Loucy (cell line): ENCODE data around the gene GRM7.

Experiments
- H2AFZ ChIP-seq: fragments of 200-600 bp; sonication (generic); 2 replicates; pipeline ENCODE4 v1.6.0; 2016; ENCODE audit warnings: antibody characterized with exemption, mild to moderate bottlenecking, low read length, moderate library complexity
- H3F3A ChIP-seq: fragments of 200-600 bp; 2 replicates; pipeline ENCODE4 v1.6.0; 2016; ENCODE audit warnings: antibody characterized with exemption, low read depth, mild to moderate bottlenecking
- H3K27me3 ChIP-seq: fragments of 200-600 bp; sonication (generic); 2 replicates; pipeline ENCODE4 v1.6.1; 2014; ENCODE audit warnings: low read length, mild to moderate bottlenecking; ENCODE audit not compliant: insufficient read depth, poor library complexity, severe bottlenecking
- H3K36me3 ChIP-seq: fragments of 200-600 bp; sonication (generic); 2 replicates; pipeline ENCODE4 v1.6.1; 2016; ENCODE audit warnings: low read length; ENCODE audit not compliant: insufficient read depth
- H3K4me1 ChIP-seq: fragments of 200-600 bp; sonication (generic); 2 replicates; pipeline ENCODE4 v1.5.1; 2014; ENCODE audit warnings: low read length, mild to moderate bottlenecking; ENCODE audit not compliant: insufficient read depth, poor library complexity, severe bottlenecking
- H3K4me2 ChIP-seq: fragments of 200-600 bp; sonication (generic); 2 replicates; pipeline ENCODE4 v1.6.0; 2014; ENCODE audit warnings: antibody characterized with exemption, low read length, low read depth, mild to moderate bottlenecking; ENCODE audit not compliant: poor library complexity, severe bottlenecking
- H3K4me3 ChIP-seq: fragments of 200-600 bp; sonication (generic); 2 replicates; pipeline ENCODE4 v1.5.1; 2014; ENCODE audit warnings: low read length, mild to moderate bottlenecking, mixed read lengths; ENCODE audit not compliant: poor library complexity, severe bottlenecking
- H3K79me2 ChIP-seq: fragments of 200-600 bp; sonication (generic); 2 replicates; pipeline ENCODE4 v1.6.1; 2014; ENCODE audit warnings: low read length; ENCODE audit not compliant: insufficient read depth
- H3K9ac ChIP-seq: fragments of 200-600 bp; sonication (generic); 2 replicates; pipeline ENCODE4 v1.6.0; 2014; ENCODE audit warnings: mild to moderate bottlenecking, low read depth, low read length, moderate library complexity; ENCODE audit not compliant: poor library complexity, severe bottlenecking
- H3K9me2 ChIP-seq: fragments of 200-600 bp; sonication (generic); replicated peaks from 2 replicates; pipeline ENCODE4 v1.6.1; 2016; ENCODE audit warnings: low read depth, low read length, mixed read lengths
- H3K9me3 ChIP-seq: fragments of 200-600 bp; sonication (generic); 2 replicates; pipeline ENCODE4 v1.6.1; 2014; ENCODE audit warnings: mild to moderate bottlenecking, antibody characterized with exemption, low read length, low read depth; ENCODE audit not compliant: insufficient read depth
- H4K20me1 ChIP-seq: fragments of 200-600 bp; sonication (generic); 2 replicates; pipeline ENCODE4 v1.6.0; 2014; ENCODE audit warnings: antibody characterized with exemption, low read length, mild to moderate bottlenecking; ENCODE audit not compliant: insufficient read depth, poor library complexity, severe bottlenecking
- CTCF ChIP-seq: fragments of 200-600 bp; sonication (generic); conservative IDR thresholded peaks from 2 replicates; pipeline ENCODE4 v1.5.1; 2014; ENCODE audit warnings: mild to moderate bottlenecking, antibody characterized with exemption, low read length
- EZH2phosphoT487 ChIP-seq: fragments of 200-600 bp; IDR thresholded peaks from 2 replicates; pipeline ENCODE4 v1.6.1; 2018; ENCODE audit warnings: antibody characterized with exemption, mild to moderate bottlenecking, moderate library complexity, borderline replicate concordance

Gene GRM7

GRCh38 chr3:7696320-7696719 lies 835.4 kb downstream of the GRM7 start:
- TF ChIP-seq CTCF (no peak), EZH2phosphoT487 (no peak)
- Histone ChIP-seq H3K79me2 (no peaks in the 10 kb centered on the region), H2AFZ (no peak overlapping the region), H3K4me2 (no peak overlapping the region), H3K9me2 (no peaks in the 10 kb centered on the region), H3K36me3 (no peaks in the 10 kb centered on the region), H3K9me3 (no peaks in the 10 kb centered on the region), H3K4me3 (no peak overlapping the region), H3K9ac (no peak overlapping the region), H3F3A (no peaks in the 10 kb centered on the region), H3K4me1 (no peaks in the 10 kb centered on the region), H3K27me3 (no peaks in the 10 kb centered on the region), H4K20me1 (no peaks in the 10 kb centered on the region)

- no peak overlapping the region for H3K4me3 ChIP-seq
- no peaks in the 10 kb centered on the region for H3K9me3 ChIP-seq
- H3K27me3 ChIP-seq, result no peaks in the 10 kb centered on the region
- no peak overlapping the region for H3K4me2 ChIP-seq
- H3K9ac ChIP-seq, result no peak overlapping the region
- H3K9me2 ChIP-seq, result no peaks in the 10 kb centered on the region
- TF ChIP-seq CTCF (no peak), EZH2phosphoT487 (no peak)
- H3K36me3 ChIP-seq, result no peaks in the 10 kb centered on the region
- H3K79me2 ChIP-seq, result no peaks in the 10 kb centered on the region
- no peaks in the 10 kb centered on the region for H3K4me1 ChIP-seq
- no peaks in the 10 kb centered on the region for H4K20me1 ChIP-seq
- no peaks in the 10 kb centered on the region for H3F3A ChIP-seq
- H2AFZ ChIP-seq, result no peak overlapping the region
Observed at GRCh38 chr3:7697548-7697947, 836.6 kb downstream of the GRM7 start.

GRCh38 chr3:7700539-7700938 lies 839.6 kb downstream of the GRM7 start:
- TF ChIP-seq EZH2phosphoT487, result no peak
- no peak for TF ChIP-seq CTCF
- Histone ChIP-seq H2AFZ (no peak overlapping the region), H3K79me2 (no peaks in the 10 kb centered on the region), H3K4me1 (no peaks in the 10 kb centered on the region), H3F3A (no peaks in the 10 kb centered on the region), H3K9me2 (no peaks in the 10 kb centered on the region), H4K20me1 (no peaks in the 10 kb centered on the region), H3K27me3 (no peaks in the 10 kb centered on the region), H3K4me2 (no peak overlapping the region), H3K36me3 (no peaks in the 10 kb centered on the region), H3K4me3 (no peak overlapping the region), H3K9ac (no peak overlapping the region), H3K9me3 (no peaks in the 10 kb centered on the region)
